Keratinocyte (primary cell): Measurements from ENCODE around the gene ZCCHC18. TPM values are rescaled to one million over a fixed set of nuclear protein-coding genes. Genes with fewer than 3 reads are reported as not detected.

Experiments
- DNase-seq: peaks from one replicate; pipeline ENCODE4 v3.0.0-alpha.2; 2011; ENCODE audit warnings: low read depth, missing footprints, low spot score
- FAIRE-seq: peaks from 2 replicates; lab custom pipeline; 2011; peaks lifted over from hg19 to GRCh38; lab: Jason Lieb, UNC
- H2AFZ ChIP-seq: 2 replicates; pipeline ENCODE4 v1.6.0; 2012; ENCODE audit warnings: low read length, control low read depth, inconsistent platforms; ENCODE audit not compliant: control insufficient read depth
- H3K27ac ChIP-seq: 2 replicates; pipeline ENCODE4 v1.5.1; 2011; ENCODE audit warnings: low read length; ENCODE audit not compliant: control insufficient read depth, insufficient read depth
- H3K27me3 ChIP-seq: 3 replicates; pipeline ENCODE4 v1.6.0; 2011; ENCODE audit warnings: low read length; ENCODE audit not compliant: control insufficient read depth, insufficient read depth; ENCODE audit errors: extremely low read depth
- H3K36me3 ChIP-seq, 2 experiments: 2 replicates in 1 of 2; 3 replicates in 1 of 2; pipeline ENCODE4 v1.5.1; 2011; ENCODE audit warnings: low read length in 2 of 2, mild to moderate bottlenecking in 1 of 2; ENCODE audit not compliant: control insufficient read depth in 2 of 2, insufficient read depth in 2 of 2; ENCODE audit errors: extremely low read depth in 1 of 2
- H3K4me1 ChIP-seq: 3 replicates; pipeline ENCODE4 v1.5.1; 2011; ENCODE audit warnings: low read length; ENCODE audit not compliant: control insufficient read depth, insufficient read depth; ENCODE audit errors: extremely low read depth
- H3K4me2 ChIP-seq: 3 replicates; pipeline ENCODE4 v1.6.0; 2011; ENCODE audit warnings: low read depth, low read length; ENCODE audit not compliant: control insufficient read depth, insufficient read depth; ENCODE audit errors: extremely low read depth
- H3K4me3 ChIP-seq, 3 experiments: fragments of 200-600 bp in 1 of 3; sonication (generic) in 1 of 3; 2 replicates in 2 of 3; 3 replicates in 1 of 3; pipeline ENCODE4 v1.5.1; 2011 to 2016; ENCODE audit warnings: low read length in 3 of 3, mild to moderate bottlenecking in 3 of 3, control low read depth in 2 of 3, inconsistent platforms in 1 of 3, low read depth in 1 of 3, mixed read lengths in 1 of 3, mixed run types in 1 of 3, moderate library complexity in 1 of 3; ENCODE audit not compliant: control insufficient read depth in 2 of 3, insufficient read depth in 2 of 3; ENCODE audit errors: extremely low read depth in 1 of 3
- H3K79me2 ChIP-seq: 2 replicates; pipeline ENCODE4 v1.6.0; 2012; ENCODE audit warnings: low read length; ENCODE audit not compliant: control insufficient read depth, insufficient read depth
- H3K9ac ChIP-seq: 3 replicates; pipeline ENCODE4 v1.6.0; 2011; ENCODE audit warnings: low read length; ENCODE audit not compliant: control insufficient read depth, insufficient read depth; ENCODE audit errors: extremely low read depth
- H3K9me1 ChIP-seq: 3 replicates; pipeline ENCODE4 v1.6.0; 2011; ENCODE audit warnings: low read length; ENCODE audit not compliant: control insufficient read depth, insufficient read depth; ENCODE audit errors: extremely low read depth
- H3K9me3 ChIP-seq: 2 replicates; pipeline ENCODE4 v1.5.1; 2012; ENCODE audit warnings: low read depth, low read length; ENCODE audit not compliant: control insufficient read depth
- H4K20me1 ChIP-seq: 3 replicates; pipeline ENCODE4 v1.6.0; 2011; ENCODE audit warnings: low read length; ENCODE audit not compliant: control insufficient read depth, insufficient read depth; ENCODE audit errors: extremely low read depth
- EZH2 ChIP-seq: IDR thresholded peaks from one replicate; pipeline ENCODE4 v1.6.1; 2012; ENCODE audit warnings: inconsistent platforms, mild to moderate bottlenecking, low read length, moderate library complexity
- dilution Hi-C: fragments of 300-500 bp; cut with MboI; formaldehyde crosslinking; loops from one replicate; pipeline ENCODE4 v1.7.0; 2020; ENCODE audit warnings: low sequenced_read_pairs; ENCODE audit not compliant: extremely low pct_ligation_motif_present
- polyA plus RNA-seq, 5 experiments: library from polyadenylated mRNA; depleted of rRNA in 3 of 5; stranded (reverse) in 3 of 5; stranded (forward) in 1 of 5; unstranded in 1 of 5; fragments of >200 nt; gene quantifications; 1 replicate in 1 of 5; 2 replicates in 3 of 5; 3 replicates in 1 of 5; pipeline versions ENCODE4 v1.2.1 to v1.2.3, GENCODE V29; 2011 to 2012; ENCODE audit warnings: missing spikeins in 2 of 5, low read depth in 1 of 5, low replicate concordance in 1 of 5
- TF ChIP-seq, protein P1 (sequence below), 3 experiments: IDR thresholded peaks in 1 of 3; conservative IDR thresholded peaks in 1 of 3; optimal IDR thresholded peaks in 1 of 3; 2 replicates in 2 of 3; 3 replicates in 1 of 3; pipeline versions ENCODE3 to v1.5.1; 2011; ENCODE audit warnings: low read length in 3 of 3, mild to moderate bottlenecking in 3 of 3, moderate library complexity in 2 of 3, control low read depth in 1 of 3, inconsistent platforms in 1 of 3; ENCODE audit not compliant: insufficient read depth in 2 of 3; ENCODE audit errors: extremely low read depth in 1 of 3

Gene ZCCHC18
- polyA plus RNA-seq, 1 donor (not counting 4 experiments of a cell fraction or from before 2014, with no cell fraction given), result not detected

- H3K4me2 ChIP-seq, result no peak overlapping the region
- H2AFZ ChIP-seq, result no peak overlapping the region
- H3K27me3 ChIP-seq, result peaks cover 5% of the 10 kb centered on the region
- dilution Hi-C loops, result no loop called here
- H3K27ac ChIP-seq, result no peak overlapping the region
- H3K9me3 ChIP-seq, result no peaks in the 10 kb centered on the region
- no peaks in the 10 kb centered on the region for H3K79me2 ChIP-seq
- no peak overlapping the region for H3K9ac ChIP-seq
- FAIRE-seq (no peak), DNase-seq (no peak)
- H3K4me3 ChIP-seq, result no peak overlapping the region
- H3K9me1 ChIP-seq, result no peaks in the 10 kb centered on the region
- H3K36me3 ChIP-seq, result no peaks in the 10 kb centered on the region
- TF ChIP-seq EZH2, result no peak
- TF ChIP-seq, protein P1, sequence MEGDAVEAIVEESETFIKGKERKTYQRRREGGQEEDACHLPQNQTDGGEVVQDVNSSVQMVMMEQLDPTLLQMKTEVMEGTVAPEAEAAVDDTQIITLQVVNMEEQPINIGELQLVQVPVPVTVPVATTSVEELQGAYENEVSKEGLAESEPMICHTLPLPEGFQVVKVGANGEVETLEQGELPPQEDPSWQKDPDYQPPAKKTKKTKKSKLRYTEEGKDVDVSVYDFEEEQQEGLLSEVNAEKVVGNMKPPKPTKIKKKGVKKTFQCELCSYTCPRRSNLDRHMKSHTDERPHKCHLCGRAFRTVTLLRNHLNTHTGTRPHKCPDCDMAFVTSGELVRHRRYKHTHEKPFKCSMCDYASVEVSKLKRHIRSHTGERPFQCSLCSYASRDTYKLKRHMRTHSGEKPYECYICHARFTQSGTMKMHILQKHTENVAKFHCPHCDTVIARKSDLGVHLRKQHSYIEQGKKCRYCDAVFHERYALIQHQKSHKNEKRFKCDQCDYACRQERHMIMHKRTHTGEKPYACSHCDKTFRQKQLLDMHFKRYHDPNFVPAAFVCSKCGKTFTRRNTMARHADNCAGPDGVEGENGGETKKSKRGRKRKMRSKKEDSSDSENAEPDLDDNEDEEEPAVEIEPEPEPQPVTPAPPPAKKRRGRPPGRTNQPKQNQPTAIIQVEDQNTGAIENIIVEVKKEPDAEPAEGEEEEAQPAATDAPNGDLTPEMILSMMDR (optimal IDR thresholded peaks at IDR 0.05 in 1 of 3, IDR thresholded peaks at IDR 0.05 in 1 of 3, conservative IDR thresholded peaks at IDR 0.05 in 1 of 3; ENCODE audit: extremely low read depth in 1 of 3, insufficient read depth in 2 of 3, low read length in 3 of 3), result no peak
- H4K20me1 ChIP-seq, result no peaks in the 10 kb centered on the region
- no peaks in the 10 kb centered on the region for H3K4me1 ChIP-seq
Measured at GRCh38 chrX:104104676-104105075, 7.6 kb upstream of the ZCCHC18 start.

DNA sequence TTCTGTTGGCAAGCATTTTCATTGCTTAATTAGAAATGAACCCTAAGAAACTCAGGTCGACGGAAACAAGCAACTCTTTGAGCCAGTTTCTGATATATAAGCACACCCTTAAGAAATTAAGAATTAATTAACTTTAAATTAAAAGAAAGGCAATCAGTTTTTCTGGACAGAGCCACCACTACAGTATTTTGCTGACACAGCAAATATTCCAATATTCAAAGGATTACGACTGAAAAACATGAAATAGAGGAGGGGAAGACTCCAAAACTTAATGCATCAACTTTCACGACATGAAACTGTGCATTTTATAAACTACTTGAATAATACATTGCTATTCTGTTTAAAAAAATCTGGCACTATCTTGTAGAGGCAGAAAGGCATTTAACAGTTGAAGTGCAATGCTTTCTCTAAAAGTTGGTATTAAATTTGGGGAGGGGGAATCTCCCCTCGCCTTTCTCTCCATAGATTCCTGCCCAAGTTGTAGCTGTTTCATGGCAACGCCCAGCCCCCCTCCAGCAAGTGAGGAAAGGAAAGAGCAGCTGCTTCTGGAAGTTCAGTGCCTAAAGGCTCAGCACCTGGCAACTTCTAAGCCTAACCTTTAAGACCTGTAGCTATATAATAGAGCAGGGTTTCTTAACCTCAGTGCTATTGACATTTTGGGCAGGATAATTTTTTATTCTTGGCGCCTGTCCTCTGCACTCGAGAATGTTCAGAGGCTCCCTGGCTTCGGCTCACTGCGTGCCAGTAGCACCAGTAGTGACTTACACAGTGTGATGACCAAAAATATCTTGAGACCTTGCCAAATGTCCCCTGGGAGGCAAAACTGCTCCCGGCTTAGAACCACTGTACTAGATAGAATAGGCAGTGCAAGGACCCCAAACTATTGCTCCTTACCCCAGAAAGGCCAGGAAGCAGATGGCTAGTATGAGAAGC lies 6.7 kb upstream of the ZCCHC18 start:
- Histone ChIP-seq H3K4me2 (no peak overlapping the region), H2AFZ (no peak overlapping the region), H3K9me3 (no peaks in the 10 kb centered on the region), H3K27me3 (peaks cover 5% of the 10 kb centered on the region), H3K27ac (no peak overlapping the region), H3K4me1 (no peaks in the 10 kb centered on the region), H3K79me2 (no peaks in the 10 kb centered on the region), H3K4me3 (no peak overlapping the region), H3K9ac (no peak overlapping the region), H4K20me1 (no peaks in the 10 kb centered on the region), H3K36me3 (no peaks in the 10 kb centered on the region), H3K9me1 (no peaks in the 10 kb centered on the region)
- FAIRE-seq (no peak), DNase-seq (no peak)
- dilution Hi-C loops, result no loop called here
- TF ChIP-seq, protein P1 (optimal IDR thresholded peaks at IDR 0.05 in 1 of 3, IDR thresholded peaks at IDR 0.05 in 1 of 3, conservative IDR thresholded peaks at IDR 0.05 in 1 of 3; ENCODE audit: extremely low read depth in 1 of 3, insufficient read depth in 2 of 3, low read length in 3 of 3), result no peak
